ENCODE results near the gene SMAD9.

SMAD9 gene

DNA sequence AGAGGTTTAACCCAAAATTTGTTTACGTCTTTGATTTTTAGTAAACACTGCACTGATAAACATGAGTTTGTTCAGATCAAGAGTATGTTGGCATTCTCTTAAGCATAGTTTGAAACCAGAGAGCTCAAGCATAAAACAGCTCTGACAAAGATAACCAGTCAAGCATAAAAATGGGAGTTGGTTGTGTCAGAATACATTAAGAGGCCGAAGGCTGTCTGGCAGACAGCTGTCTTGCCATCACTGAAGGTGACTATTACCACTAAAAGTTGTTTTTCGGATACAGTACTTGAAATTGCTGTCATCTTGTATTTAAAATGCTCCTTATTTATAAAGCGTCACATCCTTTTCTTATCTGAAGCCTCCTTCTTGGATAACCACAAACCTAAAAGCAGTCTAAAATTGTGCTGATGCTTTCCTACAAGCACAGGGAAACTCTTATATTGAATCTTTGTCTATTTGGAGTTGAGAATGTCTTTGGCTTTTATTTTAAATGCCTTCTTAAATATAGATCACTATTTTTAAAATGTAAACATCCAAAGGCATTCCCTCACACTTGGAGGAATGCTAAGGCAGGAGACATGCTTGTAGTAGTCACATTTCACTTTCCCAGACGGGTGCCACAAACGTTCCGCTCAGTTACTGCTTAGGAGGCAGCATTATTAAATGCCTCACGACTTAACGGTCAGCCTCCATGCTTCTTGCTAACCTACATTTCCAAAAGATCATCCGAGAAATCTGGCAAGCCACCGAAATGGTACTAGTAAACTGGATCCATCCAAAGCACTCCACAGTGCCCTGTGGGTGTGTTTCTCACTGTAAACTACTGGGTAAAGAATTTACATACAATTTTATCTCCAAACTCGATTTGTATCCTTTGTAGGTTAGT lies 1.5 kb downstream of the SMAD9 start:
- FAIRE-seq, result no peak
- DNase-seq (ENCODE audit: insufficient read length, low spot score), result no peak
- TF ChIP-seq POLR2A (IDR thresholded peaks at IDR 0.05; ENCODE audit: low read depth, low read length), result no peak

DNA sequence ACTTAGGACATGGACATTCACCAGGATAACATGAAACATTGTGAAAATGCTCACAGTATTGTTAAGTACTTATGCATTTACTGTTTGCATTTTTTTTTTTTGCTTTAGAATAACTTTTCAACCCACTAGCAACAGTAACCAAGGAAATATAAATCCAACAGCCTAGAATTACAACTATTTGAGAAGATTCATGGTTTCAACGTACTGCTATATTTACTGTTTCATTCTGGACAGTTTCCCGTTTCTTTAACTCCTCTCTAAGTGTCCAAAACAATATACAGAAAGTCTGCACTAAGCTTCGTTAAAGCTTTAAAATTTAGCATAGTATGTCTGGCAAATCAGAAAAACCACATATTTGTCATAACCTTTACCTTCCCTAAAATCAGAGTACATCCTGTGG lies 2.7 kb downstream of the SMAD9 start:
- DNase-seq (ENCODE audit: insufficient read length, low spot score) (no peak), FAIRE-seq (no peak)
- no peak for TF ChIP-seq POLR2A (IDR thresholded peaks at IDR 0.05; ENCODE audit: low read depth, low read length)

DNA sequence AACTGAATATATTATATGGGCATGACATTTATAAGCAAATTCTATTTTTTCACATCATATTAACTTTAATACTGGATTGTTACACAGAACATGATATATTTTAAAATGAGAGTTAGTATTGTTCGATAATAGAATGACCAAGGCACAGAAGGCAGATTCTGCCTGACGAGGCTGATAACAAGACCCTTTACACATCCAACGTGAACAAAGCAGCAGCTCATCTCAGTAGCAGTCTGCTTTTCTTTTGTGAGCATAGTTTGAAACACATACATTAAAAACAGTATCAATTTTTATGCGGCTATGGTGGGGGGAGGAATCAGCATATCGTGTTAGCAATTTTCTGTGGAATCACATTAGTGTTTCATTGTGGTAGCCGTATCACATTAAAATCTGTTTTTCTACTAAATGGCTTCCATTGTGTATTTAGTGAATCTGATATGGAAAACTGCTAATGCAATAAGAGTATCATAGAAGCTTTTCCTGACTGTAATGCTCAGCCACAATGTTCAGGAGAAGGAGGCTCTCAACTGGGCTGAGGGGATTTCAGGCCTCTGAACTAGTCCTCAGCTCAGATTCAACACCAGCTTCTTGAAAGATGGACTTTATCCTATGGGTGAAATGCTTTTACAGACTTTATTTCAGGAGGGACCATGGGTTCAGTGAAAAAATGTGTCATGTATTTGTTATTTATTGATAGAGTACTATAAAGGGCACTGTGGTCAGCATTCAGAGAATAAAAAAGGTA lies 4.0 kb downstream of the SMAD9 start:
- DNase-seq (ENCODE audit: insufficient read length, low spot score) (no peak), FAIRE-seq (no peak)
- TF ChIP-seq POLR2A (IDR thresholded peaks at IDR 0.05; ENCODE audit: low read depth, low read length), result no peak

DNA sequence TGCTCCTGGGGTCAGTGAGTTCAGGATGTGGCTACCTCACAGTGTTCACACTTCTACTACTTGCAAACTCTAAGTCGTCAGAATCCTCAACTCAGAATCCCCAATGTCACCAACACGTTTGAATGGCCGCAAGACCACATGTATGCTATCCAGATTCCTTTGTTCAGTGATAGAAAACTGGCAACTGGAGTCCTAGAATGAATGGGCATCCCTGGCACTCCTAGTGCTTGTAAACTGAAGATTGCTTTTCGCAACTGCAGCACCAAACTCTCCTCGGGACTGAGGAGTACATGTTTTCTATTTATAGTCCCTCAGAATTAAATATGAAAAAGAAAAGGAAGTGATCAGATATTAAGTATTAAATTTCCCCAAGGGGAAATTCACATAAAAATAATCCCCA lies 4.9 kb downstream of the SMAD9 start:
- no peak for TF ChIP-seq POLR2A (IDR thresholded peaks at IDR 0.05; ENCODE audit: low read depth, low read length)
- DNase-seq (ENCODE audit: insufficient read length, low spot score) (no peak), FAIRE-seq (no peak)

DNA sequence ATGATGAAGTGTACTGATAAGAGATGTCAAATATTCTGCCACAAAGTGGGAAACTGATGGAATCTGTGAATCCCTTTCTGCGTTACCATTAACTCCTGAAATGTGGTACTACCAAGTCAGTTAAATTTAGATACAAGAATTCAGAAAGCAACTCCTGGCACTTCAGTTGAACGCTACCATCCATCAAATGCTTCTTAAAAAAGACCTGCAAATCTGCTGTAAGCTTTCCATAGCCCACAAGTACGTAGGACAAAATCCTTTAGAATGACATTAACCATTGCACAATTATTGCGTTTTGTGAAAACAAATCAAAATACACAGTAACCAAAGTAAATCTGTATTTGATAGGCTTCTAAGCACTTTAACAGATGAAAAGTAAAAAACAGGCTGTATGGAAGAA lies 5.4 kb downstream of the SMAD9 start:
- FAIRE-seq, result no peak
- no peak for TF ChIP-seq POLR2A (IDR thresholded peaks at IDR 0.05; ENCODE audit: low read depth, low read length)
- no peak for DNase-seq (ENCODE audit: insufficient read length, low spot score)

DNA sequence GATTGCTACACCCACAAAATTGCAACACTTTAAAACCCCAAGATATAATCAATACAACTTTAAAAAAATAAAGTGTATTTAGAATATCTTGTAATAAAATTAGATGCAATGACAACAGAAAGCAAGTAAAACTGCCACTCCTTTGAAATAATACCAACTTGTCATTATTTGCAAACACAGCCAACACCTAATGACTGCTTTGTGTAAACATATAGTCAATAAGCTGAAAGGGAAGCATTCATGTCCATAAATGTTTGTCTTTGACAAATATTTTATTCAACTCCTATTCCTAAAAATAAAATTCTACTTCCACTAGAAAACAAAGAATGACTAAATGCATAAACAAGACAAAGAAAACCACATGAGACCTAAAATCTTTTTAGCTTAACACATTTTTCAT lies 6.6 kb downstream of the SMAD9 start:
- FAIRE-seq (no peak), DNase-seq (ENCODE audit: insufficient read length, low spot score) (no peak)
- TF ChIP-seq POLR2A (IDR thresholded peaks at IDR 0.05; ENCODE audit: low read depth, low read length), result no peak

DNA sequence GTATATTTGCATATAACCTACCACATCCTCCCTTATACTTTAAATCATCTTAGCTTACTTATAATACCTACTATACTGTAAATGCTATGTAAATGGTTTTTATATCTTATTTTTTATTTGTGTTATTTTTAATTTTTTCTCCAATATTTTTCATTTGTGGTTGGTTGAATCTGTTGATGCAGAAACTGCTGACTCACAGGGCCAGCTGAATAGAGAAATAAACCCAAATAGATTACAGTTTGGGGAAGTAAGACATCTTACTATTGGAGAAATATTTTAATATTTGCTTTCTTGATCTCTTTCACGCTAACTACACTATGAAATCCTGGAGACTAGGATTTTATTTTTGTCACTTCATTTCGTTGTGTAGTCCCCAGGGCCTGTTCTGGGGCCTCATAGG lies 7.1 kb downstream of the SMAD9 start:
- DNase-seq (ENCODE audit: insufficient read length, low spot score), result no peak
- TF ChIP-seq POLR2A (IDR thresholded peaks at IDR 0.05; ENCODE audit: low read depth, low read length), result no peak
- no peak for FAIRE-seq

DNA sequence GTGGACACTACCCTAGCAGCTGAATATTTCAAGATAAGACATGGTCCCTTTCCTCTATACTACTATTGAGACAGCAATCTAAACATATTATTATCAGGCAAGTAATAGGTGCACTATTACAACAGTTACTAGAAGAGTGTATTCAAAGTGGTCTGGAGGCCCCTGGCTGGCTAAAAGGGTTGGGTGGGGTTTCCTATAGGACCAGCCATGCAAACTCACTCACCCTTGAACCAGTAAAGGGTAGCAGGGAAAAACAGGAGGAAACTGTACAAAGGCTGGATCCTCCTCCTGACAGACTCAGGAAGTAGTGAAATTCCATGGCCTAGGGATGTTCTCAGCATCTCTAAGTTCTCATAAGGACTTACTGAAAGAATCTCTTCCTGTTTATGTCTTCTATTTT lies 7.7 kb downstream of the SMAD9 start:
- DNase-seq (ENCODE audit: insufficient read length, low spot score), result no peak
- no peak for FAIRE-seq
- no peak for TF ChIP-seq POLR2A (IDR thresholded peaks at IDR 0.05; ENCODE audit: low read depth, low read length)

DNA sequence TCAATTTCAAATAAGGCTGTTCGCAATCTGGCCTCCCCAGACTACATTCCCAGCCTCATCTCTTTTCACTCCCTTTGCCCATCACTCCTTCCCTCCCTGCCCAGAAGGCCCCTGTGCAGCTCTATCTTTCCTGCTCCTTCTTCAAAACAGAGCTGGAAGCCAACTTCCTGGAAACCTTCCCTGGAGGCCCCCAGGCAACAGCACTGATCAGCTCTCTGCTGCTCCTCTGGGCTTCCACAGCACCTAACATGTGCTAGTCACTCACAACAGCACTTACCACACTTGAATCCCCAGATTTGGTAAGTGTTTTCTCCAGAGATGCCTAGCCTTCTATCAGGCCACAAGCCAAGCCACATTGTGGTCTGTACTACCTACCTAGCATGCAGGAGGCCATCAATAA lies 9.5 kb downstream of the SMAD9 start:
- TF ChIP-seq POLR2A (IDR thresholded peaks at IDR 0.05; ENCODE audit: low read depth, low read length), result no peak

DNA sequence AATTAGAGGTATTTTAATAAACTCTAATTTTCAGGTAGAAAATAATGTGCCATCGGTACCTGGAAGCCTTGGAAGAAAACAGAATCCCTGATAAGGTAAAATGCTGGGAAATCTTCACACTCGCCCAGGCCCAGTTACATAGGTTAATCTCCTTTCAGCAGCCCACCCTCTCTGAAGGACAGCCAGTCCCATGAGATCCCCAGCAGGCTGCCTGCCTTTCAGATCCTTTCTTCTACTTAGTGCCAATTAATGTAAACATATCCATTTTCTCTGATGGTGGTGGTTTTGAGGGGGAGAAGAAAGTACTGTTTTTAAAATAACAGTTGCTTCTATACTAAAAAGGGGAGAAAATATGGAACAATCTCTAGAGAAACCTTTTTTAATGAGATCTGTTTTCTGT lies 12.2 kb downstream of the SMAD9 start:
- no peak for TF ChIP-seq POLR2A (IDR thresholded peaks at IDR 0.05; ENCODE audit: low read depth, low read length)
- DNase-seq (ENCODE audit: insufficient read length, low spot score), result no peak
- FAIRE-seq, result no peak

More for the DNA sequence above, 9.5 kb downstream of the SMAD9 start:
- no peak for FAIRE-seq
- DNase-seq (ENCODE audit: insufficient read length, low spot score), result no peak

DNA sequence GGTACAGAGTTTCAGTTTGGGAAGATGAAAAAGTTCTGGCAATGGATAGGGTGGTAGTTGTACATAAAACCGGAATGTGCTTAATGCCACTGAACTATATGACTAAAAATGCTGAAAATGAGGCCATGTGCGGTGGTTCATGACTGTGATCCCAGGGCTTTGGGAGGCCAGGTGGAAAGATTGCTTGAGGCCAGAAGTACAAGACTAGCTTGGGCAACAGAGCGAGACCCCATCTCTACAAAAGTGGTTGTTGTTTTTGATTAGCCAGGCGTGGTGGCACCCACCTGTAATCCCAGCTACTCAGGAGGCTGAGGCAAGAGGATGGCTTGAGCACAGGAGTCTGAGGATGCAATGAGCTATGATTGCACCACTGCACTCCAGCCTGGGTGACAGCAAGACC lies 12.8 kb downstream of the SMAD9 start:
- DNase-seq (ENCODE audit: insufficient read length, low spot score), result no peak
- no peak for FAIRE-seq
- no peak for TF ChIP-seq POLR2A (IDR thresholded peaks at IDR 0.05; ENCODE audit: low read depth, low read length)

DNA sequence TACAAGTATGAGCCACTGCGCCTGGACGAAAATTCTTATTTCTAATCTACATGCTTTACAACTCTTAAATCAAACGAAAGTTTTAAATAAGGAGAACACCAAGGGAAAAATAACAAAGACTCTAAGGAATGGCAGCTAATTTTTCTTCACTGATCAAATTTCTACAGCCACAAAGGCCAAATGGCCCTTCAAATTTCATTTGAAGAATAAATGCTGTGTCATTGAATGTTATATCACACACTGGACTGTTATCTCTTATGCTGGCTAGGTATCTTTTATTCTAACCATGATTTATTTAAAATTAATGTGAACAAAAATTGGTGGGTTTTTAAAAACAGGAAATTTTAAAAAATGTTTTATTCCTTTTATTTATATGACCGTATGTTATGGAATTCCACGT lies 14.1 kb downstream of the SMAD9 start:
- no peak for DNase-seq (ENCODE audit: insufficient read length, low spot score)
- no peak for TF ChIP-seq POLR2A (IDR thresholded peaks at IDR 0.05; ENCODE audit: low read depth, low read length)
- FAIRE-seq, result no peak

DNA sequence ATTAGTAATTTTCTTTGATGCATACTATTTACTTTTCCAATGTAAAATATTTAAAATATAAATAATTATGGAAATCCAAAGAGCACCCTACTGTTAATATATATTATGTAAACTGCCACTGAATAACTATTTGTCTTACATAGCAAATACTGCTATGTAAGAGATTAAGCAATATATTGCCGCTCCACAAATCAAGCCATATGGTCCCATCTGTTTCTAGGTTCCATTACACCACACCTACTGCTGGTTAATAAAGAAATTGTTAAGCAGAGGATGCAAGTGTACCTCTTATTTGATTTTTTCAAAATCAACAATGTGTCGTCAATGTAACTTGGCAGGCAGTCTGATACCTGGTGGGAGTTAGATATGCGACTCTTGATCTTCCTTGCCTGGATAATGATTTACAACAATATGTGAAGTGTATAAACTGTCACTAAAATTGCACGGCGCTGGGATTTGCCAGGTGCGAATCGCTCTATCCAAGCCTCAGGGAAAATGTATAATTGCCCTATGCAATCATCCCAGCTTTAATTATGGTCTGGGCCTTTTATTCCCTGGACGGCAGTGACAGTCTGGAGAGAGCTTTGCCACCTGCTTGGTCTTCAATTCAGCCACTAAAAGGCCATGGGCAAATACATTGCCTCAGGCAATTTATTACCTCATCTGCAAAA lies 16.0 kb downstream of the SMAD9 start:
- TF ChIP-seq POLR2A (IDR thresholded peaks at IDR 0.05; ENCODE audit: low read depth, low read length), result no peak
- no peak for FAIRE-seq
- DNase-seq (ENCODE audit: insufficient read length, low spot score), result no peak

DNA sequence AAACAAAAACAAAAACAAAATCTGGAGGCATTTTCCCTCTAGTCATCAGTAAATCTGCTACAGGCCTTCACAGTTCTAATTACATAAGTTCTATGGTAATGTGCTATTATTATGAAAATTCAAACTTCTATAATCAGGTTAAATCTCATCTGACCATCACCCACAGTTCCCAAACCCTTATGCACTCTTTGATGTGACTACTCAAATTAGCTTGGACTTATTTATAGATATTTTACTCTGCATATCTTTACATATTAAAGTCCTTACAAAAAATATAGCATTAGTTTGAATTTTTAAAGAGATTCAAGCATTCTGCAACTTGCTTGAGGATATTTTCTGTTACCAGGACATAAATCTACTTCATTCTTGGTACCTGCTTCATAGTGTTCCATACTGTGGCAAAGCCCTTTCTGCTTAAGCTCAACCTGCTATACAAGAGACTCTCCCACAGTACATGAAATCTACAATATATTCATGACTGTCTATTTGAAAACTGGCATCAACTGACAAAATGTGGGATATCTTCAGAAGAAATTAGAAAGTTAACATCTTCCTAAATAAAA lies 22.9 kb downstream of the SMAD9 start:
- DNase-seq (ENCODE audit: insufficient read length, low spot score), result no peak
- no peak for FAIRE-seq

More for the DNA sequence above, 22.9 kb downstream of the SMAD9 start:
- no peak for TF ChIP-seq POLR2A (IDR thresholded peaks at IDR 0.05; ENCODE audit: low read depth, low read length)
